ENCODE data around the gene NEU3.

NEU3 gene, protein sequence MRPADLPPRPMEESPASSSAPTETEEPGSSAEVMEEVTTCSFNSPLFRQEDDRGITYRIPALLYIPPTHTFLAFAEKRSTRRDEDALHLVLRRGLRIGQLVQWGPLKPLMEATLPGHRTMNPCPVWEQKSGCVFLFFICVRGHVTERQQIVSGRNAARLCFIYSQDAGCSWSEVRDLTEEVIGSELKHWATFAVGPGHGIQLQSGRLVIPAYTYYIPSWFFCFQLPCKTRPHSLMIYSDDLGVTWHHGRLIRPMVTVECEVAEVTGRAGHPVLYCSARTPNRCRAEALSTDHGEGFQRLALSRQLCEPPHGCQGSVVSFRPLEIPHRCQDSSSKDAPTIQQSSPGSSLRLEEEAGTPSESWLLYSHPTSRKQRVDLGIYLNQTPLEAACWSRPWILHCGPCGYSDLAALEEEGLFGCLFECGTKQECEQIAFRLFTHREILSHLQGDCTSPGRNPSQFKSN

DNA sequence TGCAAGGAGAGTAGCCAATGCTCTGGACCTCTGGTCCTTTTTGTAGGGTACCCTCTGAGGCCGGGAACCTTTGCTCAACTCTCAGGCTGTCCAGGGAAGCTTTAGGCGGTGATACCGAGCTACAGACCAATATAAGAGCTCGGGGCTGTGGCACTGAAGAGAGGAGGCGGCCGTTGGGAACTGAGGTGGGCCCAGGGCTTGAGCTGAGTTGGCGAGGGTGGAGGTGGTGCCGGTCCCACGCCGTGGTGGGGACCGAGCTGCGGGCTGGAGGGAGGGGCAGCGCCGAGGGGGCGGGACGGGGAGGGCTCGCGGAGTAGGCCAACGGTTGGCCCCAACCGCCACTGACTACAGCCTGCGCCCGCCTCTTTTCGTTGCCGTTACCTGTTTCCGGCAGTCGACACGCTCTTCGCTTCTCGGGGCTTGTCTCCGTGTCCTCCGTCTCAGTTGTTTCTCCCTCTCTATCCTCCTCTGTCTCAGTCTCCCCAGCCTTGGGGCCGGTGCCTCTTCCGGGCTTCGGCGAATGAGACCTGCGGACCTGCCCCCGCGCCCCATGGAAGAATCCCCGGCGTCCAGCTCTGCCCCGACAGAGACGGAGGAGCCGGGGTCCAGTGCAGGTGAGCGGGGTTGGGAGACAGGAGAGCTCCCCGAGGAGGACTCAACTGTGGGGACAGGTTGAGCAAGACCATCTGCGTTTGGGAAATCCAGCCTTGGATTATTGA, at the start of gene NEU3:
NEU3 (plus strand) TSS at position 393 of the 719 bp plus-strand sequence; CDS start at position 521, 128 bp downstream.
- H3K4me3 ChIP-seq (ENCODE audit: low read length) = peak within 1 kb of the TSS; percentile 81
- no peak for TF ChIP-seq ZNF274 (IDR thresholded peaks at IDR 0.05; ENCODE audit: low read depth, low read length)

DNA sequence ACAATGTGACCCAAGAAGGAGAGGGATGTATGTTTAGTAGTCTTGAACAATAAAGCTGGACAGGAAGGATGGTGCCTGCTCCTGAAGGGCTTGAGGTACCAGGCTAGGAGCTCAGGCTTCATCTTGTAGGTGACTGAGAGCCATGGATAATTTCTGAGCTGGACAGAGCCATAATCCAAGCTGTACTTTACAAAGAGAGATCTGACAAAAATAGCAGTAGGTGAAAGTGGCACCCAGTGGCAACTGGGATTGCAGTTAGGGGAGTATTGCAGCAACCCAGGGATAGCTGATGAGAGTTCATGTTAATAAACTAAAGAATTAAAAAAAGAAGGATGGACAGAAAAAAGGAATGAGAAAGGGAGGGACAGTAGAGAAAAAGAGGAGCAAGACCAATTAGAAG, 47.2 kb upstream of the NEU3 start:
- no peak overlapping the region for H3K4me3 ChIP-seq (ENCODE audit: low read length)
- TF ChIP-seq ZNF274 (IDR thresholded peaks at IDR 0.05; ENCODE audit: low read depth, low read length) = no peak

DNA sequence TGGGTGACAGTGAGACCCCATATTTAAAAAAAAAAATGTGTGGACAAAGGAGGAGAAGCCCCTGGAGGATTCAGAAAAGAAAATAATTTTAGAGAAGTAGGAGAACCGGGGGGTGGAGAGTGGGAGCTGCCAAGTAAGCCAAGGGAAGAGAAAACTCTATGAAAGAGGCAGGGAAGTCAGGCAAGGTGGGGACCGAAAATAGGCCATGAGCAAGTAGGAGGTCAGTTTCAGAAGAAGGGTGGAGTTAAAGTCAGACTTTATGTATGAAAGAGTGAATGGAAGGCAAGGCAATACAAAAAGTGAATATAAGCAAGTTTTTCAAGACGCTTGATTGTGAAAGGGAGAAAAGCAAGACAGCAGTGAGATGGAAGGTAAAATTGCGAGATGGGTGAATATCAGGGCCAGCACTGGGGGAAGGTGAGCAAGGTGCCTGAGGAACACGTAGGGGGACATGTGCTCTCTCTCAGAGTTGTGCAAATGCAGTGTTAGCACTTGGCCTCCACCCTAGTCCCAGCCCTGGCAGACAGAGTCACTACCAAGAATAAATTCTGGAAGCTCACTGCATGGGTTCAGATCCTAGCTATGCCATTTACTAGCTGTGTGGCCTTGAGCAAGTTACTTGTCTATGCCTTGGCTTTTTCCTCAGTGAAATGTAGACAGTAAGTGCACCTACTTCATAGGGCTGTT, 46.5 kb upstream of the NEU3 start:
- TF ChIP-seq ZNF274 (IDR thresholded peaks at IDR 0.05; ENCODE audit: low read depth, low read length) = no peak
- H3K4me3 ChIP-seq (ENCODE audit: low read length) = no peak overlapping the region

DNA sequence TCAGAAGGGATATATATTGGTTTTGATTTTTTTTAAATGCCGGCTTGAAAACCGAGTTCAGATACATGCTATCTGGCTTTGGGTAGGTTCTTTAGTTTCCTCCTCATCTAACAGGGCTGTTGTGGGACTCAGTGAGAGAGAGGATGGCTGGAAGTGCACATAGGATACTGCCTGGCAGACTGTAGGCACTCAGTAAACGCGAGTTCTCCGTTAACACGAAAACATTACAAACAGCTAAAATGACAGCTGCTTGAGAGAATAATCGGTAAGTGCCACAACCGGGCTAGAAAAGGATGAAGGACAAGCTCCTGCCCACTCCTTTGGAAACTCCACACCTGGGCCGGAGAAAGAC, 40.2 kb upstream of the NEU3 start:
- no peak for TF ChIP-seq ZNF274 (IDR thresholded peaks at IDR 0.05; ENCODE audit: low read depth, low read length)
- peak overlapping the region; percentile 87 for H3K4me3 ChIP-seq (ENCODE audit: low read length)

DNA sequence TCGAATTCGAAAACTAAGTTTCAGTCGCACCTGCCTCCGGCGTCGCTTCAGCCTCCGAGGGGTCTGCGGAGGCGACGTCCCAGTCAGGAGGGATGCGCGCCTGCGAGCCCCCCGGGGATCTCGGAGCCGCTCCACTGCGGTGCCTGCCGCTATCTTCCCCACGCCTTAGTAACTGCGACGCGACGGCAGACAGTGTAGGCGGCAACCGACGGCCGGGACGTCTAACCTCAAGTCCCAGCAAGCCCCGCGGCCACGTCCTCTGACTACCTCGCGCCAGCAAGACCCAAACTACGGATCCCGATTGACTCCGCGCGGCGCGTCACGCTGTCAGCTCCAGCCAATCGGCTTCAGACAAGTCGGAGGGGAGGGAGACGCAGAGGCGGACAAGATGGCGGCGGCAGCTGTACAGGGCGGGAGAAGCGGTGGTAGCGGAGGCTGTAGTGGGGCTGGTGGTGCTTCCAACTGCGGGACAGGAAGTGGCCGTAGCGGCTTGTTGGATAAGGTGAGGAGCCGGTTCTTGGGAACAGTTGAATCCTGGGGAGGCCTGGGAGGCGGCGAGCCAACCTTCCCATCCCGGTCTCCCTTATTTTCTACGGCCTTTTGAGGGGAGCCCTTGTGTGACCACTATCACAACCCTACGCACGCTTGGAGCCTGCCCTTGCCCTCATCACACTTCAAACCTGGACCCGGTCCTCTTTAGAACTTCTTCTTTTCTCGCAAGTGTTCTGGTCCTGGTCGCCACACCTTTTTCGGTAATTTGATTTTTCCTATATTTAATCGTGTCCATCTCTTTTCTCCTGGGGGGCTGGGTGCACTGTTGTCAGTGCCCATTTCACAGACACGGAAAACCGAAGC, 39.6 kb upstream of the NEU3 start, which contains the start of the genes SPCS2 and XRRA1:
SPCS2 (plus strand) TSS at position 369 of the 855 bp plus-strand sequence; CDS start at position 389, 20 bp downstream.
XRRA1 (minus strand) TSS at position 194 of the 855 bp plus-strand sequence. CDS start 8,213 bp downstream, outside the sequence.
- H3K4me3 ChIP-seq (ENCODE audit: low read length) = peak within 1 kb of the TSS; percentile 97
- no peak for TF ChIP-seq ZNF274 (IDR thresholded peaks at IDR 0.05; ENCODE audit: low read depth, low read length)

DNA sequence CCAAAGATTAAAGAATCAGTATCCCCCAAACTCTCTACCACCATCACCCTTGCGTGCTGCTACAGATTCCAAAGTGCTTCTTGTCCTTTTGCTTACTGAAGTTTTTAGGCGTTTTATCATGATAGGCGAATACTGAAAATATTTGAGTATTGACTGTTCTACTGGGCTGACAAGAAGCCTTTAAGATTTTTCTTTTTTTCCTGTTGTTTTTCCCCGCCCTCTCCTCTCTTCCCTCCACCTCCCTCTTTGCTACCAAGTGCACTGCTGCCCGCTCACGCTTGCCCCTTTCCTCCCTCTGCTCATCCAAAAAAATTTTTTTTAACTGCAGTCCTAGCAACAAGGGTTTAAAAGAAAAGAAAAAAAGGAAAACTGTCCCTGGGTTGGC, 39.0 kb upstream of the NEU3 start:
- no peak for TF ChIP-seq ZNF274 (IDR thresholded peaks at IDR 0.05; ENCODE audit: low read depth, low read length)
- peak overlapping the region; percentile 97 for H3K4me3 ChIP-seq (ENCODE audit: low read length)

DNA sequence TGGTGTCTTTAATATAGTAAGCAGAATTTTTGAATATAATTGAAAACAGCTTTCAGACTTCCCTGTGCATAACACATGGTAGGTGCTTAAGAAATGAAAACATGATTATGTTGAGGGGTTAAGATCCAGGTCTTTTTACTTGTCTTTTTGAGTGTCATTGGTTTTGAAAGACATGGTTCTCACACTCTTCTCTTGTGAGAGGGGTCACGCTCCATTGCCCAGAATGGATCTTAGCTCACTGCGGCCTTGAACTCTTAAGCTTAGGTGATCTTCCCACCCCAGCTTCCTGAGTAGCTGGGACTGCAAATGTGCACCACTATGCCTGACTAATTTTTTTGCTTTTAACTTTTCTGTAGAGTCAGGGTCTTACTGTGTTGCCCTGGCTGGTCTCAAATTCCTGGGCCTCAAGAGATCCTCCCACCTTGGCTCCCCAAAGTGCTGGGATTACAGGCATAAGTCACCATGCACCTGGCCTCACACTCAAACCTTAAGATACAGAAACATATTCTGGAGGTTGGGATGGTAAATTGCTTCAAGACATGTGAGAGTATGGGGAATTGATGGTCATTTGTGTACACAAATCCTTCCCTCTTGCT, 38.3 kb upstream of the NEU3 start:
- no peak for TF ChIP-seq ZNF274 (IDR thresholded peaks at IDR 0.05; ENCODE audit: low read depth, low read length)

DNA sequence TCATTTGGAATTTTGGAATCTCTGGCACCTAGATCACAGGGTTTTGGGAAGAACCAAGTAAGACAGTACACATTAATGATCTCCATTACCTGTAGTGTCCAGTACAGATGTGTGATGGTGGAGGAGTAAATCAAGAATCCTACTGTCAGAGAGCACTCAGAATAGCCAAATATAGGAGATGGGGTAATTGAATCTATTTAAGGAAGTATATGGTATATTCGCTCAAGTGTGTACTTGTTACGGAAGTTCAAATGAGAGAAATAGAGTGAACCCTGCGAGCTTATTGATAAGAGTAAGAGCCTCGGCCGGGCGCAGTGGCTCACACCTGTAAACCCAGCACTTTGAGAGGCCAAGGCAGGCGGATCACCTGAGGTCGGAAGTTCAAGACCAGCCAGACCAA, 37.5 kb upstream of the NEU3 start:
- no peak for TF ChIP-seq ZNF274 (IDR thresholded peaks at IDR 0.05; ENCODE audit: low read depth, low read length)
- H3K4me3 ChIP-seq (ENCODE audit: low read length) = peak overlapping the region; percentile 48; the same call in 1 of the 2 replicates

More for the DNA sequence above, 38.3 kb upstream of the NEU3 start:
- peak overlapping the region; percentile 97 for H3K4me3 ChIP-seq (ENCODE audit: low read length)

DNA sequence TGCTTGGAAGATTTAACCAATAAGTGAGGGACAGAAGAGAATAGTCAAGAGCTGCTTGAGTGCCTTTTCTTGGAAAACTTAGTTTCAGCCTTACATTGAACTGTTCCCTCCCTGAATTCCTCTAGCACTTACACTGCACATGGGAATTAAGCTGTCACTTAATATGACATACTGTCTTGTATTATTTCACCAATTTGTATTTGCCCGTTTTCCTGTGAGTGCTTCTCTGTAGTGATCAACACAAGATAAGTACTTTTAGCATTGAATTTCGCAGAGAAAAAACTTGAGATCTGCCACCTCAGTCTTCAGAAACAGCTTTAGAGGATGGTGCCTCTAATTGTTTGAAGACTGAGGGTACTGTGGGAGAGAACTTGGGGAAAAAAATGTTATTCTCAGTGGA, 36.0 kb upstream of the NEU3 start:
- no peak for TF ChIP-seq ZNF274 (IDR thresholded peaks at IDR 0.05; ENCODE audit: low read depth, low read length)
- H3K4me3 ChIP-seq (ENCODE audit: low read length) = peak overlapping the region; percentile 61; the same call in 1 of the 2 replicates

DNA sequence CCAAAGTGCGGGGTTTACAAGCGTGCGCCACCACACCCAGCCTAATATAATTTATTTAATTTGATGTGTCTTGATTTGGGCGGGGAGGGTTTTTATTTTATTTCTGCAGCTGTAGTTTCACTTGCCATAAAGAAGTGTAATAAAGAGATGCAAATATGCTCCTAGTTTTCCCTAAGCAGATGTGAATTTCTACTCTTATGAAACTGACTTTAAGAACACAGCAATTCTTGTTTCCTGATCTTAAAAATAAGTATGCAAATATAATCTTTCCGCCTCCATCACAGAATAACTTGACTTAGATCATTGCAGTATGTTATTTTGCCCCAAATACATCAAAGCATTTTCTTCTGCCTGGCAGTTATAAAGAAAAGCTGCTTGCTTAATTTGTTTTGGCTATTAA, 35.3 kb upstream of the NEU3 start:
- TF ChIP-seq ZNF274 (IDR thresholded peaks at IDR 0.05; ENCODE audit: low read depth, low read length) = no peak
- peak overlapping the region; percentile 61; the same call in 1 of the 2 replicates for H3K4me3 ChIP-seq (ENCODE audit: low read length)

DNA sequence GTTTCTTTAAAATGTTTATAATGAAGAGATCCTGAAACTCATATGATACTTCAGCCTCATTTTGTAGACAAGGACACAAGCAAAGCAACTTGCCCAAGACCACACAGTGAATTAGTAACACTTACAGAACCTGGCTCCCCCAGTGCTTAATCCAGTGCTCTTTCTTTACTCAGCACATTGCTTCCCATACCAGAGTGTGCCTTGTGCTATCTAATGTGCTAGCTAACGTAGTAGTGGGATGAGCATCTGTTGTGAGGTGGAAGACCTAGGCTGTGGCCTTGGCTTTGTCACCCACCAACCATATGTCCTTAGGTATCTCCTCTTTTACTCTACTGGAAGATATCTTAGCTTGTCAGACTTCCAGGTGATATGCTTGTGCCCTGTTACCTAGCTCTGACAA, 34.5 kb upstream of the NEU3 start:
- peak overlapping the region; percentile 29; the same call in 1 of the 2 replicates for H3K4me3 ChIP-seq (ENCODE audit: low read length)
- no peak for TF ChIP-seq ZNF274 (IDR thresholded peaks at IDR 0.05; ENCODE audit: low read depth, low read length)

DNA sequence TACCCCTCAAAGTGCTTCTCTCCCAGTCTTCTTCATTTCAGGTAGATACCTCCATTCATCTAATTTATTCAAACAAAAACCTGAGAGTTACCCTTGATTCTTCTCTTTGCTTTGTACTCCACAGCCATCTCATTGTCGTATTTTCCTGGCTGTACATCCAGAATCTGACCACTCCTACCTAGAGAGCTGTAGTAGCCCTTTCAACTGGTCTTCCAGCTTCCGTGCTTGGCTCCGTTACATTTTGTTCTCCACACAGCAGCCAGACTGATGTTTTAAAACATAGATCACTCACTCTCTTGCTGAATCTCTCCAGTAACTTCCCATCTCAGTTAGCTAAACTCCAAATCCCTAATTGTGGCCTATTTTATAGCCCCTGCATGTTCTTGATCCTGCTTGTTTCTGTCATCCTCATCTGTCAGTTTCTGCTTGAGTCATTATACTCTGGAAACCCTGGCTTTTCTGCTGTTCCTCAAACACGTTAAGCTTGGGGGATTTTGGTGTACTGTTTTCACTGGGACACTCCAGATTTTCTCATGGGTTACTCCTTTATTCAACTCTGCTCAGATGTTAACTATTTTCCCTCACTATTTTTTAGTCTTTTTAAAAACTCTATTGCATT, 32.2 kb upstream of the NEU3 start:
- TF ChIP-seq ZNF274 (IDR thresholded peaks at IDR 0.05; ENCODE audit: low read depth, low read length) = no peak
- H3K4me3 ChIP-seq (ENCODE audit: low read length) = peak overlapping the region; percentile 28; the same call in 1 of the 2 replicates

All from GM08714 (cell line).